ENCODE measurements around the gene DOC2A. TPM values are rescaled to one million over a fixed set of nuclear protein-coding genes. Genes with fewer than 3 reads are reported as not detected.

The DOC2A gene
- total RNA-seq, 2 experiments from 2014 or later: not detected

- H3K36me3 Mint-ChIP-seq: peaks cover 2% of the 10 kb centered on the region
- POLR2A ChIA-PET: no interaction called here
- no peak for DNase-seq
- H3K4me1 Mint-ChIP-seq: peaks cover 3% of the 10 kb centered on the region
- H3K27ac Mint-ChIP-seq: no peak overlapping the region
- H3K9me3 Mint-ChIP-seq: no peaks in the 10 kb centered on the region
- H3K27me3 Mint-ChIP-seq: peaks cover 15% of the 10 kb centered on the region
- H3K4me3 Mint-ChIP-seq: no peak overlapping the region
- ATAC-seq (ENCODE audit: low read depth): no peak
These were observed 4.0 kb downstream of the DOC2A start for GRCh38 chr16:30006659-30007377.

GRCh38 chr16:30006095-30006473 is 4.7 kb downstream of the DOC2A start:
- no peak overlapping the region for H3K27ac Mint-ChIP-seq
- H3K36me3 Mint-ChIP-seq: peaks cover 2% of the 10 kb centered on the region
- POLR2A ChIA-PET: interaction anchor here (0.6 to 1.0 kb wide), 5 partner anchors 12 to 198 kb away, joined by 3 read pairs; partner anchors contain the start of gene TAOK2
- peaks cover 3% of the 10 kb centered on the region for H3K4me1 Mint-ChIP-seq
- no peak for DNase-seq
- no peak for ATAC-seq (ENCODE audit: low read depth)
- H3K4me3 Mint-ChIP-seq: no peak overlapping the region
- H3K9me3 Mint-ChIP-seq: no peaks in the 10 kb centered on the region
- H3K27me3 Mint-ChIP-seq: peaks cover 9% of the 10 kb centered on the region

DNA sequence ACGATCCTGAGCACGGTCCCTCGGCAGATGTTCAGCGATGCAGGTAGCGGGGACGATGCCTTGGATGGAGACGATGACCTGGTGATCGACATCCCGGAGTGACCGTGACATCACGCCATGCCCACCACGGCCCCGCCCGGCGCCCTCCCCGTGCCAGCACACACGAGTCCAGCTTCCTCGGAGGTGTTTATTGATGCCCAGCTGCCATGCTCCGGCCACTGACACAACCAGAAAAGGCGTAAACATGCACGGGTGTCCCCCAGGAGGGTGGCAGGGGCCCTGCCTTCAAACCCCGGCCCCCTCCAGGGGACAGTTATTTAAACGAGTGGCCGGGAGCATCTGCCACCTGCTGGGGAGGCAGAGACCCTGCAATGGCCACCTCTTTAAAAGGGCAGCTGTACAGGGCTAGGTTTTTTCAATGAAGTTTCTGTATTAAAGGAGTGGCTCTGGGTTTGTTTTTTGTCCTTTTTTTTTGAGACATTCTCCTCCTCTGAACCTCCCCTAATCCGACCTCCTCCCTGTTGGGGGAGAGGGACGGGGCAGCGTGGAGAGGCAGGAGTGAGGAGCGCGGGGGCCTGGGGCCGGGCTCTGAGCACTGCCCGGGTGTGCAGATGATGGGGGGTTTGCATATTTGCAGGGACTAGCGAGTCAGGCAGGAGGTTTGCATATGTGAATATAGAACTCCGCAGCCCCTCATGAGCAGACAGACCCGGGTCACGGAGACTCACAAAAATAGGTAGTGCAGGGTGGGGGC is 5.3 kb downstream of the DOC2A start:
- no peak overlapping the region for H3K4me3 Mint-ChIP-seq
- peaks cover 2% of the 10 kb centered on the region for H3K36me3 Mint-ChIP-seq
- POLR2A ChIA-PET: interaction anchor here (0.6 to 1.3 kb wide), 7 partner anchors 9 to 197 kb away, joined by 3 to 4 read pairs (median 3); partner anchors contain the start of gene TAOK2
- peaks cover 3% of the 10 kb centered on the region for H3K4me1 Mint-ChIP-seq
- peaks cover 8% of the 10 kb centered on the region for H3K27me3 Mint-ChIP-seq
- no peak overlapping the region for H3K27ac Mint-ChIP-seq
- H3K9me3 Mint-ChIP-seq: no peaks in the 10 kb centered on the region
- ATAC-seq (ENCODE audit: low read depth) (peak; percentile 62), DNase-seq (no peak)

DNA sequence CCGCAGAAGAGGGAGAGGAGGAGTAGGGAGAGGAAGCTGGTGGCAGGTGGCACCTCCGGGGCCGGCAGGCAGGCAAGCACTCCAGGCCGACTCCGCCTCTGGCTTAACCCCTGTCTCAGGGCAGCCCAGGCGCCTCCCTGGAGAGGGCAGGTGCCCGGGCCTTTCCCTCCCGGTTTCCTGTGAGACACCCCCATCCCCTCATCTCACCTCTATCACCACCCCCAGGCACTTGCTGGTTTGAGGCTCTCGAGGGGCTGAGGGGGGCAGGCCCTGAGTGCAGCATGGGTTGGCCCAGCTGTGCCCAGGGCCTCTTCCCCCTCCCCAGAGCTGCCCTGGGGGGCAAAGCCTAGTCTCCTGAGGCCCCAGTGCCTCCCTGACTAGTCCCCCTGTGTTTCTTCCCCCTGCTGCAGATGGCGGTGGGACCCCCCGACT is 6.0 kb downstream of the DOC2A start:
- no peak for DNase-seq
- no peak for ATAC-seq (ENCODE audit: low read depth)
- Mint-ChIP-seq H3K4me1 (peaks cover 4% of the 10 kb centered on the region), H3K4me3 (no peak overlapping the region), H3K27ac (no peak overlapping the region), H3K27me3 (peaks cover 2% of the 10 kb centered on the region), H3K9me3 (no peaks in the 10 kb centered on the region), H3K36me3 (peaks cover 2% of the 10 kb centered on the region)
- POLR2A ChIA-PET: interaction anchor here (1.0 to 1.3 kb wide), 3 partner anchors 8 to 197 kb away, joined by 3 to 4 read pairs (median 3); no protein-coding TSS in a partner anchor

GRCh38 chr16:30004424-30004776 is 6.4 kb downstream of the DOC2A start:
- no peaks in the 10 kb centered on the region for H3K9me3 Mint-ChIP-seq

GRCh38 chr16:30003670-30004423 is 7.0 kb downstream of the DOC2A start:
- no peaks in the 10 kb centered on the region for H3K9me3 Mint-ChIP-seq
- peaks cover 2% of the 10 kb centered on the region for H3K36me3 Mint-ChIP-seq
- H3K4me3 Mint-ChIP-seq: no peak overlapping the region
- H3K27ac Mint-ChIP-seq: no peak overlapping the region
- ATAC-seq (ENCODE audit: low read depth) (no peak), DNase-seq (no peak)
- POLR2A ChIA-PET: interaction anchor here (1.3 kb wide), 2 partner anchors 7 to 10 kb away, joined by 3 to 4 read pairs; no protein-coding TSS in a partner anchor
- H3K4me1 Mint-ChIP-seq: peaks cover 7% of the 10 kb centered on the region
- H3K27me3 Mint-ChIP-seq: no peaks in the 10 kb centered on the region

More at GRCh38 chr16:30004424-30004776, 6.4 kb downstream of the DOC2A start:
- POLR2A ChIA-PET: interaction anchor here (1.3 kb wide), 2 partner anchors 8 to 11 kb away, joined by 3 to 4 read pairs; no protein-coding TSS in a partner anchor
- peaks cover 7% of the 10 kb centered on the region for H3K4me1 Mint-ChIP-seq
- H3K27ac Mint-ChIP-seq: no peak overlapping the region
- no peak overlapping the region for H3K4me3 Mint-ChIP-seq
- H3K27me3 Mint-ChIP-seq: peaks cover 2% of the 10 kb centered on the region
- ATAC-seq (ENCODE audit: low read depth) (no peak), DNase-seq (no peak)
- H3K36me3 Mint-ChIP-seq: peaks cover 2% of the 10 kb centered on the region

- Mint-ChIP-seq H3K9me3 (no peaks in the 10 kb centered on the region), H3K4me1 (peaks cover 10% of the 10 kb centered on the region), H3K27ac (no peak overlapping the region), H3K36me3 (peaks cover 9% of the 10 kb centered on the region), H3K27me3 (no peaks in the 10 kb centered on the region), H3K4me3 (no peak overlapping the region)
- POLR2A ChIA-PET: interaction anchor here (0.8 kb wide), 1 partner anchor 26 kb away, joined by 3 read pairs; no protein-coding TSS in a partner anchor
- no peak for DNase-seq
- no peak for ATAC-seq (ENCODE audit: low read depth)
These were observed 8.0 kb downstream of the DOC2A start for GRCh38 chr16:30002614-30003346.

DNA sequence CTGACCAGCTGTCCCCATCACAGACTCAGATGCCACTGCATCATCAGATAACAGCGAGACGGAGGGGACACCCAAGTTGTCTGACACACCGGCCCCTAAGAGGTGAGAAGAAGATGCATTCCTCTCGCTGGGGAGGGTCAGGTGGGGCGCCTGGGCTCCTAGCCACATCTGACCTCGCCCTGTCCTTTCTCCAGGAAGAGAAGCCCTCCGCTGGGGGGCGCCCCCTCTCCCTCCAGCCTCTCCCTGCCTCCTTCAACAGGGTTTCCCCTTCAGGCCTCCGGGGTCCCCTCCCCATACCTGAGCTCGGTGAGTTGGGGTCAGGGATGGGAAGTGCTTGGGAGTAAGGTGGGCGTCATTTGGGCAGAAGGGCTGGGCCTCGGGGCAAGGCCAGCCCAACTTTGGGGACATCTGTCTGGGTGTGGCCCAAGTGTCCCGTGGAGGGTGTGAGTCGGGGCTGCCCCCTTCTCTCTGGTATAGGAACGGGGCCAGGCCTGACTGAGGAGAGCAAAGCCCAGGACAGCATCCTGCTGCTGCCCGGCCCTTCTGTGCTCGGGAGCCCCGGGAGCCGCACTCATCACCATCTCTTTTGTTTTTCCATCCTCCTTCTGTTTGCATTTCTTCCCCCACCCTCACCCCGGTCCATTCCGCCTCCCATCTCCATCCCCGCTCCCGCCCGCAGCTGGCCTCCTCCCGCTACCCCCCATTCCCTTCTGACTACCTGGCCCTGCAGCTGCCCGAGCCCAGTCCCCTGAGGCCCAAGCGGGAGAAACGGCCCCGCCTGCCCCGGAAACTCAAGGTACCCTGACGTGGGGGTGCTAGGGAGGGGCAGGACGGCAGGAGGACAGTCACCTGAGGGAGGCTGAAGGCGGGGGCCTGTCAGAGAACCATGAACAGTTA is 9.8 kb downstream of the DOC2A start:
- ATAC-seq (ENCODE audit: low read depth) (no peak), DNase-seq (no peak)
- Mint-ChIP-seq H3K4me1 (peaks cover 16% of the 10 kb centered on the region), H3K4me3 (no peak overlapping the region), H3K9me3 (no peaks in the 10 kb centered on the region), H3K36me3 (peaks cover 11% of the 10 kb centered on the region), H3K27me3 (no peaks in the 10 kb centered on the region), H3K27ac (no peak overlapping the region)
- POLR2A ChIA-PET: interaction anchor here (1.1 kb wide), 1 partner anchor 28 kb away, joined by 3 read pairs; the partner anchor contains the start of gene TAOK2

- Mint-ChIP-seq H3K9me3 (no peaks in the 10 kb centered on the region), H3K4me3 (no peak overlapping the region), H3K36me3 (peaks cover 11% of the 10 kb centered on the region), H3K27ac (peak overlapping the region; percentile 8), H3K27me3 (no peaks in the 10 kb centered on the region), H3K4me1 (peaks cover 18% of the 10 kb centered on the region)
- DNase-seq (no peak), ATAC-seq (ENCODE audit: low read depth) (no peak)
- POLR2A ChIA-PET: interaction anchor here (1.1 kb wide), 1 partner anchor 26 kb away, joined by 3 read pairs; the partner anchor contains the start of gene TAOK2
These were observed 11.2 kb downstream of the DOC2A start for GRCh38 chr16:29999605-30000004.

- Mint-ChIP-seq H3K27me3 (no peaks in the 10 kb centered on the region), H3K9me3 (no peaks in the 10 kb centered on the region), H3K4me3 (peak overlapping the region; percentile 98), H3K36me3 (peaks cover 15% of the 10 kb centered on the region), H3K27ac (peak overlapping the region; percentile 97), H3K4me1 (peaks cover 25% of the 10 kb centered on the region)
- POLR2A ChIA-PET: interaction anchor here (1.0 to 6.8 kb wide), 6 partner anchors 8 to 71 kb away, joined by 4 to 73 read pairs (median 10); partner anchors contain the start of genes KCTD13, TAOK2 and TMEM219
- ATAC-seq (ENCODE audit: low read depth): no peak
- DNase-seq: no peak
These were observed 14.0 kb downstream of the DOC2A start for GRCh38 chr16:29996766-29997250.

DNA sequence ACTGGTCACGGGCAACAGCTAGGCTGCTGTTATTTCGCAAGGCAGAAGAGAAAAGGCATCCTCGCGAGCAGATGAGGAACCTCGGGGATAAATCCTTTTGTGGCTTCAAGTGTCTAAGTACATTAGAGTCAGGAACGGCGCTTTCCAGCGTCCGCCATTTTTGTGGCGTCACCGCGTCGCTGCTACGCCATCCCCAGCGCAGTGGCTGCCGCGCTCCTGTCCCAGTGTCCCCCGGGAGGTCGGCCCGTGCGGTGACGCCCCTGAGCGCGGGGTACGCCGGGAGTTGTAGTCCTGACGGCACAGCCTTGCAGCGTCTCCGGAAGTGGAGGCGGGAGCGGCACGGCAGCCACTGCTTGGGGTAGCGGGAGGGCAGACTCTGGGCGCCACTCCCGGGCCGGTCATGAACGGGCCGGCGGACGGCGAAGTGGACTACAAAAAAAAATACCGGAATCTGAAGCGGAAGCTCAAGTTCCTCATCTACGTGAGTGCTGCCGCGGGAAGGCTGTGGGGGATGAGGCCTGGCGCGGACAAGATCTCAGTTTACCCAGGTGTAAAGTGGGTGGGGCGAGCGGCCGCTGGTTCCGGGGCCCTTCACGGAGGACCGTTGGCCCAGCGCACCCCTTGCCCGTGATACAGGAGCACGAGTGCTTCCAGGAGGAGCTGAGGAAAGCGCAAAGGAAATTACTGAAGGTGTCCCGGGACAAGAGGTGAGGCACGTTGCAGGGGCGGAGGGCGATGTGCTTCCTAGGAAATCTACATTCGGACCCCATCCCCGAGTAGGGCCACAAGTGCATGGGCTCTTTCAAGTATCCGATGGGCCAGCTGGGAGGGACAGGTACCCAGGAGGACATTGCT is 14.7 kb downstream of the DOC2A start, which contains the start of gene INO80E:
TSS of gene INO80E (plus strand) at position 331 of the 855 bp plus-strand sequence. CDS start at position 401, 70 bp downstream.
- DNase-seq: peak; percentile 99
- peak within 1 kb of the TSS; percentile 98 for H3K4me3 Mint-ChIP-seq
- H3K27me3 Mint-ChIP-seq: no peaks in the 10 kb centered on the region
- H3K9me3 Mint-ChIP-seq: no peaks in the 10 kb centered on the region
- peaks cover 25% of the 10 kb centered on the region for H3K4me1 Mint-ChIP-seq
- peak; percentile 95 for ATAC-seq (ENCODE audit: low read depth)
- H3K36me3 Mint-ChIP-seq: peaks cover 15% of the 10 kb centered on the region
- POLR2A ChIA-PET: interaction anchor here (0.6 to 6.8 kb wide), 10 partner anchors 9 to 384 kb away, joined by 3 to 73 read pairs (median 4); partner anchors contain the start of genes ALDOA, KCTD13, KIF22 and TAOK2
- H3K27ac Mint-ChIP-seq: peak within 1 kb of the TSS; percentile 97
